Left cardiac atrium (tissue), 4 donors: ENCODE data around the gene POC1B. TPM values are rescaled to one million over a fixed set of nuclear protein-coding genes. Genes with fewer than 3 reads are reported as not detected.

Experiments used
- ATAC-seq, 2 donors: fragments of 200-7000 bp; cut with Tn5 transposase; one replicate each; pipeline ENCODE4 v1.9.1; 2020; ENCODE audit warnings: mild to moderate bottlenecking in 2 of 2, moderate library complexity in 2 of 2
- DNase-seq: peaks from one replicate; pipeline ENCODE4 v3.0.0-alpha.2; 2020
- intact Hi-C, 2 donors: fragments of 100-400 bp; cut with DNase I; formaldehyde crosslinking; loops; one replicate each; pipeline versions ENCODE4 v1.14.1 to v1.15.1; 2022 to 2023
- long read RNA-seq: library from polyadenylated mRNA; unstranded; transcript quantifications from one replicate; pipeline ENCODE4 v2.0.0, GENCODE V29; 2021
- total RNA-seq, 2 donors: library from RNA; stranded (reverse); fragmentation: NEBNext Ultra II Directional; extraction: Animal tissue kit (Norgen Biotek cat#: 25700); gene quantifications; one replicate each; pipeline ENCODE4 v1.2.1, GENCODE V29; 2021
- donor health status: DM: no; HTN: yes; CAD: no.
- donor health status: DM: no; HTN: yes; CAD: no; lungs with severe emphysema.
- donor health status: DM: yes; HTN: yes; CAD: no.
- donor health status: Dilated cardiomyopathy.

Gene POC1B
- 10 to 100 TPM in 1 of 2 donors, 1 to 10 TPM in 1; 8.0 to 10.8 TPM for total RNA-seq
- long read RNA-seq, partial matches to known transcripts = 0 of 9 reads
- long read RNA-seq, other reads (novel, unspliced or antisense) = 3 of 9 reads

- ATAC-seq = peak; percentile 83 to 90
- intact Hi-C loops = loop anchor here (2.0 to 5.0 kb wide), 3 partner anchors 54 to 509 kb away; no protein-coding TSS in a partner anchor
- DNase-seq = peak; percentile 86
These were observed at the start of gene POC1B for GRCh38 chr12:89525824-89526770. Gene POC1B (minus strand): TSS chr12:89526047. CDS start chr12:89525895, 152 bp downstream.

GRCh38 chr12:89575374-89575773 is 49.5 kb upstream of the POC1B start:
- ATAC-seq = no peak
- intact Hi-C loops = no loop called here
- no peak for DNase-seq

- intact Hi-C loops = no loop called here
- DNase-seq (peak; percentile 31), ATAC-seq (peak in 1 of 2 donors; percentile 41)
These were observed 48.9 kb upstream of the POC1B start for GRCh38 chr12:89574736-89575208.

- DNase-seq (no peak), ATAC-seq (no peak)
- intact Hi-C loops = no loop called here
These were observed 47.4 kb upstream of the POC1B start for GRCh38 chr12:89573051-89573810.

- intact Hi-C loops = no loop called here
- no peak for ATAC-seq
These were observed 45.8 kb upstream of the POC1B start for GRCh38 chr12:89571491-89572195.

GRCh38 chr12:89568484-89568883 is 42.6 kb upstream of the POC1B start:
- ATAC-seq (peak in 1 of 2 donors; percentile 45), DNase-seq (no peak)
- intact Hi-C loops = no loop called here

More at GRCh38 chr12:89571491-89572195, 45.8 kb upstream of the POC1B start:
- no peak for DNase-seq

- ATAC-seq (peak in 1 of 2 donors; percentile 60), DNase-seq (no peak)
- intact Hi-C loops = no loop called here
These were observed 41.9 kb upstream of the POC1B start for GRCh38 chr12:89567691-89568239.

GRCh38 chr12:89566615-89567014 is 40.8 kb upstream of the POC1B start:
- DNase-seq (no peak), ATAC-seq (peak in 1 of 2 donors; percentile 61)
- intact Hi-C loops = no loop called here

GRCh38 chr12:89565002-89565401 is 39.2 kb upstream of the POC1B start:
- ATAC-seq (no peak), DNase-seq (no peak)
- intact Hi-C loops = no loop called here

GRCh38 chr12:89559753-89560152 is 33.9 kb upstream of the POC1B start:
- DNase-seq (no peak), ATAC-seq (no peak)
- intact Hi-C loops = no loop called here

GRCh38 chr12:89556976-89557375 is 31.1 kb upstream of the POC1B start:
- intact Hi-C loops = no loop called here
- ATAC-seq = no peak
- no peak for DNase-seq

GRCh38 chr12:89552376-89552775 is 26.5 kb upstream of the POC1B start:
- DNase-seq (no peak), ATAC-seq (no peak)
- intact Hi-C loops = no loop called here

- ATAC-seq = no peak
- intact Hi-C loops = no loop called here
- DNase-seq = no peak
These were observed 25.9 kb upstream of the POC1B start for GRCh38 chr12:89551747-89552146.

GRCh38 chr12:89547101-89547500 is 21.3 kb upstream of the POC1B start:
- DNase-seq (no peak), ATAC-seq (no peak)
- intact Hi-C loops = loop anchor here in 1 of 2 donors (10.0 kb wide), 3 partner anchors 168 to 1398 kb away; no protein-coding TSS in a partner anchor

- intact Hi-C loops = loop anchor here in 1 of 2 donors (10.0 kb wide), 3 partner anchors 169 to 1399 kb away; no protein-coding TSS in a partner anchor
- no peak for DNase-seq
- ATAC-seq = no peak
These were observed 20.3 kb upstream of the POC1B start for GRCh38 chr12:89546151-89546550.

GRCh38 chr12:89544681-89545184 is 18.9 kb upstream of the POC1B start:
- ATAC-seq = peak; percentile 86 to 87
- intact Hi-C loops = loop anchor here in 1 of 2 donors (5.0 to 10.0 kb wide), 4 partner anchors 170 to 1400 kb away; no protein-coding TSS in a partner anchor
- DNase-seq = peak; percentile 55

GRCh38 chr12:89544022-89544421 is 18.2 kb upstream of the POC1B start:
- intact Hi-C loops = loop anchor here in 1 of 2 donors (5.0 to 10.0 kb wide), 4 partner anchors 171 to 1401 kb away; no protein-coding TSS in a partner anchor
- no peak for DNase-seq
- ATAC-seq = no peak
